Bronchial epithelial cell (primary cell): ENCODE measurements around the gene FBLN2. TPM values are rescaled to one million over a fixed set of nuclear protein-coding genes. Genes with fewer than 3 reads are reported as not detected.

Experiments
- DNase-seq: peaks from one replicate; pipeline ENCODE4 v3.0.0-alpha.2; 2010; ENCODE audit warnings: low read depth
- FAIRE-seq: peaks from 2 replicates; lab custom pipeline; 2011; peaks lifted over from hg19 to GRCh38; lab: Jason Lieb, UNC
- H3K27me3 ChIP-seq: 2 replicates; pipeline ENCODE4 v1.5.1; 2011; ENCODE audit warnings: low read length; ENCODE audit not compliant: control insufficient read depth, insufficient read depth
- H3K36me3 ChIP-seq: 2 replicates; pipeline ENCODE4 v1.5.1; 2011; ENCODE audit warnings: low read length; ENCODE audit not compliant: control insufficient read depth, insufficient read depth
- H3K4me3 ChIP-seq: 2 replicates; pipeline ENCODE4 v1.5.1; 2011; ENCODE audit warnings: mild to moderate bottlenecking, low read depth, low read length, control low read depth
- CTCF ChIP-seq: IDR thresholded peaks from 2 replicates; pipeline ENCODE4 v1.5.1; 2011; ENCODE audit warnings: mild to moderate bottlenecking, moderate library complexity, low read length, control low read depth, inconsistent platforms; ENCODE audit not compliant: insufficient read depth, severe bottlenecking
- total RNA-seq: library from RNA; depleted of rRNA; stranded (reverse); fragments of >200 nt; gene quantifications from 2 replicates; pipeline ENCODE4 v1.2.1, GENCODE V29; 2014

FBLN2 gene
- total RNA-seq, 1 donor from 2014 or later, result 4.7 TPM

GRCh38 chr3:13568515-13569028 is 19.6 kb downstream of the FBLN2 start:
- no peak for FAIRE-seq

DNA sequence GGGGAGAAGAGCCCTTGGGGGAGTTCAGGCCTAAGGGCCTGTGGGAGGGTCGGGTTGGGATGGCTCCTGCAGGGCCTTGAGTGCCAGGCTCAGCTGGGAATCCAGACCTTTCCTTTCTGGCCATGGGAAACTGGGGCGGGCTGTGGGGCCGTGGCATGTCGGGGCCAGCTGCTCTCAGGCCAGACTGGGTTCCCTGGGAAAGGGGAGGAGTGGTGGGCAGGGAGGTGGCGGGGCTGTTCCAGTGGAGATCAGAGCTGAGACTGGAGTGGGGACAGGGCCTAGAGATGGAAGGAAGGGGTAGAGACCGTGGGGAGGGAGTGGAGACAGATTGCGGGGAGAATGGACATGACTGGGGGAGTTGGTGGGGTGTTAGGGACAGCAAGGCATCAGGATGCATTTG is 20.3 kb downstream of the FBLN2 start:
- no peak for FAIRE-seq
- DNase-seq, result no peak
- no peaks in the 10 kb centered on the region for H3K27me3 ChIP-seq
- TF ChIP-seq CTCF, result no peak
- no peak overlapping the region for H3K4me3 ChIP-seq
- no peaks in the 10 kb centered on the region for H3K36me3 ChIP-seq

More at GRCh38 chr3:13568515-13569028, 19.6 kb downstream of the FBLN2 start:
- H3K4me3 ChIP-seq, result no peak overlapping the region
- H3K27me3 ChIP-seq, result no peaks in the 10 kb centered on the region
- no peak for DNase-seq
- TF ChIP-seq CTCF, result no peak
- no peaks in the 10 kb centered on the region for H3K36me3 ChIP-seq

- Histone ChIP-seq H3K36me3 (no peaks in the 10 kb centered on the region), H3K27me3 (no peaks in the 10 kb centered on the region), H3K4me3 (no peak overlapping the region)
- DNase-seq, result no peak
- FAIRE-seq, result no peak
- TF ChIP-seq CTCF, result no peak
Measured at GRCh38 chr3:13569641-13570390, 20.9 kb downstream of the FBLN2 start.

DNA sequence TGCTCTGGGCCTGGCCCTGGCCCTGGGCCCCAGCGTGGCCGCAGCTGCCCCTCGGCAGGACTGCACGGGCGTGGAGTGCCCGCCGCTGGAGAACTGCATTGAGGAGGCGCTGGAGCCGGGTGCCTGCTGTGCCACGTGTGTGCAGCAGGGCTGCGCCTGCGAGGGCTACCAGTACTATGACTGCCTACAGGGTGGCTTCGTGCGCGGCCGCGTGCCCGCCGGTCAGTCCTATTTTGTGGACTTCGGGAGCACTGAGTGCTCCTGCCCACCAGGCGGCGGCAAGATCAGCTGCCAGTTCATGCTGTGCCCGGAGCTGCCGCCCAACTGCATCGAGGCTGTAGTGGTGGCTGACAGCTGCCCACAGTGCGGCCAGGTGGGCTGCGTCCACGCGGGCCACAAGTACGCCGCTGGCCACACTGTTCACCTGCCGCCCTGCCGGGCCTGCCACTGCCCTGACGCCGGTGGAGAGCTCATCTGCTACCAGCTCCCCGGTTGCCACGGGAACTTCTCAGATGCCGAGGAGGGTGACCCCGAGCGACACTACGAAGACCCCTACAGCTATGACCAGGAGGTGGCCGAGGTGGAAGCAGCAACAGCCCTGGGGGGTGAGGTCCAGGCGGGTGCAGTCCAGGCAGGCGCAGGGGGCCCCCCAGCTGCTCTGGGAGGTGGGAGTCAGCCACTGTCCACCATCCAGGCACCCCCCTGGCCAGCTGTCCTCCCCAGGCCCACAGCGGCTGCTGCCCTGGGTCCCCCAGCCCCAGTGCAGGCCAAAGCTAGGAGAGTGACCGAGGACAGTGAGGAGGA is 21.7 kb downstream of the FBLN2 start:
- DNase-seq, result no peak
- no peaks in the 10 kb centered on the region for H3K27me3 ChIP-seq
- TF ChIP-seq CTCF, result no peak
- no peak for FAIRE-seq
- H3K36me3 ChIP-seq, result no peaks in the 10 kb centered on the region
- no peak overlapping the region for H3K4me3 ChIP-seq

- Histone ChIP-seq H3K36me3 (no peaks in the 10 kb centered on the region), H3K4me3 (no peak overlapping the region), H3K27me3 (peaks cover 2% of the 10 kb centered on the region)
- FAIRE-seq (no peak), DNase-seq (no peak)
- TF ChIP-seq CTCF, result no peak
Measured at GRCh38 chr3:13571264-13571663, 22.3 kb downstream of the FBLN2 start.
